HG03103 (cell line): Measurements from ENCODE around the gene INTS13.
"Not testable (repeated sequence)": the region's sequence is repeated elsewhere in the genome, so short reads cannot be mapped to it uniquely, and the experiment has no call there.

Experiments
- ATAC-seq: cut with Tn5 transposase; IDR thresholded peaks from one replicate; pipeline ENCODE4 v1.9.1; 2021; ENCODE audit warnings: low read depth; ENCODE audit not compliant: unreplicated experiment

Gene INTS13

GRCh38 chr12:26937863-26938700 is at the start of gene INTS13, which contains the start of gene FGFR1OP2:
Gene INTS13, minus strand, starts transcription at chr12:26937981. Its CDS starts 1,178 bp downstream, at chr12:26936803.
Gene FGFR1OP2, plus strand, starts transcription at chr12:26938470. Its CDS starts 15,689 bp downstream, at chr12:26954159.
- peak; percentile 82 for ATAC-seq

DNA sequence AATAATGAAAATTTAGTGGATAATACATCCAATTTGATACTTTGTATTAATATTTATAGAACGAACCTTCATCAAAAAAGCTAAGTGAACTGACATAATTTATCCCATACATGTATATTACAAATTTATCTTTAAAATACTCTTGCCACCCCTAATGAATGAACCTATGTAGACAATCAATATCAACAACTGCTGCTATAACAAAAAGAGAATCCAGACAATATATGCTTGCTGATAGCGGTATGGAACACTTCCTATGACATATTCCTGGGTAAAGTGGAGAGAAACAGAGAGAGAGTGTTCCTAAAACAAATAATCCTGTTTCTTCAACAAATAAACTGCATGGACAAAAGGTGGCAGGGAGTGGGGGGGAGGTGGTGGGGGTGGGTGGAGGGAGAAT is 45.1 kb upstream of the INTS13 start:
- no peak for ATAC-seq

DNA sequence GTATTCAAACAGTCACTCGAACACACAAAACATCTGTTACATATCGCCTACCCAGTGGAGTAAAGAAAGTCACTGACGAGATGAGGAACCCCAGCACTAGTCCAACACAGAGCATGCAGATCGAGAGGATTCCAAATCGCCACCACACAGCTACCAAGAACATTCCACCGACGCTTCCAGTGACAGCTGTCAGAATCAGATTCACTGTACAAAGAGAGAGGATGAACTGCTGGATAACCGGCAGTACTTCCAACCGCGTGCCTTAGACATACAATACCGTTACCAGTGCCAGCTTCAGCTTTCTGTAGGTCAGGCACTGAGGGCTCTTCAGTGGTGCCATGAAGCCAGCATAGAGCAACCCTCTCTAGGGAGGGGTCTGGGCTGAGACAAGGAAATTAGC is 42.0 kb upstream of the INTS13 start:
- no peak for ATAC-seq

- ATAC-seq = no peak
Observed at GRCh38 chr12:26978801-26979200, 41.0 kb upstream of the INTS13 start.

- ATAC-seq = no peak
Observed at GRCh38 chr12:26976687-26977086, 38.9 kb upstream of the INTS13 start.

DNA sequence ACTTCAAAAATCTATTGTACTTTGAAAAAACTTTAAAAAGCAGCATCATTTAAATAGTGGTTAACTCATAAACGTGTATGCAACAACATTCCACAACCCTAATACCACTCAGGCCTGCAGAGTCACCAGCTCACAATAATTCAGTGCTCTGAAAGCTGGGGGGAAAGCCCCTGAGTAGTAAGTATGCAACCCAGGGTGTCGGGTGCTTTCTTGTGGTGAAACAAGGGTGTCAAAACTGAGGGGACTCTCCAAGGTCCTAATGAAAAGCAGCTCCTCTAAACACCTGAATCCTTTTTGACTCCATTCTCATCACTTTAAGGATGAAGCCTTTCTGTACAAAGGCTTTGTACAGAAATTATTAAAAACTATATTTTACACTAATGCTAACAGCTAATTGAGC is 34.2 kb upstream of the INTS13 start:
- ATAC-seq = peak; percentile 93

- no peak for ATAC-seq
Observed at GRCh38 chr12:26970136-26970535, 32.4 kb upstream of the INTS13 start.

DNA sequence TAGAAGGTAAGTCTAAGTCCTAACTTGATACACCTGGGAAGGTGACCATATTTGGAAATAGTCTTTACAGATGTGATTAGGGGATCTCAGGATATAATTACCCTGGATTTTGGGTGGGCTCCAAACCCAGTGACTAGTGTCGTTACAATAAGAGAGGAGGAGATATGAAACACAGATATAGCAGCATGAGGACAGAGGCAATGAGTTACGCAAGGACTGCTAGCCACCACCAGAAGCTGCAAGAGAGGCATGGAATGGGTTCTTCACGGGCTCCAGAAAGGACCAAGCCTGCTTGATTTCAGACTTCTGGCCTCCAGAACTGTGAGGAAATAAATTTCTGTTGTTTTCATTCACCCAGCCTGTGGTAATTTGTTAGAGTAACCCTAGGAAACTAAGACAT is 29.1 kb upstream of the INTS13 start:
- no peak for ATAC-seq

DNA sequence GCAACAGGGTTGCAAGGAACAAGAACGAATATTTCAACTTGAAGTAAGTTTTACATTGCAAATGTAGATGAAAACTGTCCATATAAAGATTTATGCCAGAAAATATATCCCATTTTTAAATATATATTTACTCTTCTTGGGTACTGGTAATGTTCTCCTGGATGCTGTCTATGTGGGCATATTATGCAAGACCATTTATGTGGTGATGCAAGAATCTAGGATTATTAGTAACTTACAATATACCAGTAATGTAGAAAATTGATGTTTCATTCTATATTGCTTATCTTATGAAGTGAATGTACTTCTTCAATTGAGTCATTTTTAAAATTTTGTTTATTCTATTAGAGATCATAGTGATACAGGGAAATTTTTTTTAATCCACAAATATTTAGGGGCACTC is 25.6 kb upstream of the INTS13 start:
- no peak for ATAC-seq

DNA sequence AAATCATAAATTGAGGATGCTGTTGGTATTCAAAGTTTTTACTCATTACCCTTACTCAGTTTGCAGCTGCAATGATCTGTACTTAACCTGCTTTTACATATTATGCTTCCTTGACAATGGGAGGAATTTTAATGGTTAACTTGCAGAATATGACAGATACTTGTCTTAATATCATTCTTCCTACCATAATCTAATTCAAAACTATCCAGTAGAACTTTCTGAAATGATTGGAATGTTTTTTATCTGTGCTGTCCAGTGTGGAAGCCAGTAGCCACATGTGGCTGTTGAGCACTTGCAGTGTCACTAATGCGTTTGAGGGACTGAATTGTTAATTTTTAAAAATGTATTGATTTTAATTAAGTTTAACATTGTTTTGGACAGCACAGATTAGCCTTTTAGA is 24.0 kb upstream of the INTS13 start:
- ATAC-seq = no peak

GRCh38 chr12:26961391-26961790 is 23.6 kb upstream of the INTS13 start:
- not testable (repeated sequence) for ATAC-seq

DNA sequence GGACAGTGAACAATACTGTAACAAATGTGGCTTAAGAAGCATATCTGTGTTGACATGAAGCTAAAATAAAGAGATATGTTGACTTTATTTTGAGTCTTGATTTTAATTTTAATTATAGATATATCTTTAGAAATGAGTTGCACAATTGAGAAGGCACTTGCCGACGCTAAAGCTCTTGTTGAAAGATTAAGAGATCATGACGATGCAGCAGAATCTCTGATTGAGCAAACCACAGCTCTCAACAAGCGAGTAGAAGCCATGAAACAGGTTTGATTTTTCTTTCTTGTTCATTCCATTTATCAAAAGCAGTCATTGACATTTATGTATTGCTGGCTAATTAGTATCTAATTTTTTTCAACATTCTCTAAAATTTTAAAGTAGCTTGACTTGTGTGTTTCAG is 16.2 kb upstream of the INTS13 start:
- no peak for ATAC-seq

DNA sequence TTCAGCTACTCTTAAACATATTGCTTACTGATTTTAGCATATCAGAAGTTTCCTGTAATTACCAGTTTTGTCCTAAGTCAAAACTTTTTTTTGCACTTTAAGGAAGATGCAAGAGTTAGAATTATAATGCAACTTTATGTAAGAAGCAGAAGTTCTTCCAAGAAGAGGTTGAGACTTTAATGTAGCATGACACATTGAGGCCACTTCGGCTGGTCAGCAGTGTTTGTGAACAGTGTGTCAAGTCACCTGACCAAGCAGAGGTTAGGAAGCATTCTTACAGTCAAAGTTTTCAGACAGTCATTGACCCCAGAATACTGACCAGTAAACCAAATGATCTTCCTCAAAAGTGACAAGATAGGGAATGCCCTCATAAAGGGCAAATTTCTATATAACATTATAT is 15.7 kb upstream of the INTS13 start:
- ATAC-seq = no peak

DNA sequence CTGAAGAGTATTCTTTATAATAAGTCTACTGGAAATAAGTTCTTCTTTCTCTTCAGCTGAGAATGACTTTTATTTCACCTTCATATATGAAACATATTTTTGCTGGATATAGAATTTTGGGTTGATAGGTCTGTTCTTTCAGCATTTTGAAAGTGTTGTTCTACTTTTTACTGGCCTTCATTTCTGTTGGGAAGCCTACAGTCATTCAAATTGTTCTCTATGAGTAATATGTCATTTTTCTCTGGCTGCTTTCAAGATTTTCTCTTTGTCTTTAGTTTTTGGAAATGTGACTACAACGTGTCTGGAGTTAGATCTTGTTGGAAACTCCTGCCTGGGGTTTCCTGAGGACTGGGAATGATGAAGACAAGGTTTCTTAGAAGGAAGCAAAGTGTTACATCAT is 10.5 kb upstream of the INTS13 start:
- ATAC-seq = no peak

GRCh38 chr12:26941215-26941594 is 3.4 kb upstream of the INTS13 start:
- no peak for ATAC-seq

DNA sequence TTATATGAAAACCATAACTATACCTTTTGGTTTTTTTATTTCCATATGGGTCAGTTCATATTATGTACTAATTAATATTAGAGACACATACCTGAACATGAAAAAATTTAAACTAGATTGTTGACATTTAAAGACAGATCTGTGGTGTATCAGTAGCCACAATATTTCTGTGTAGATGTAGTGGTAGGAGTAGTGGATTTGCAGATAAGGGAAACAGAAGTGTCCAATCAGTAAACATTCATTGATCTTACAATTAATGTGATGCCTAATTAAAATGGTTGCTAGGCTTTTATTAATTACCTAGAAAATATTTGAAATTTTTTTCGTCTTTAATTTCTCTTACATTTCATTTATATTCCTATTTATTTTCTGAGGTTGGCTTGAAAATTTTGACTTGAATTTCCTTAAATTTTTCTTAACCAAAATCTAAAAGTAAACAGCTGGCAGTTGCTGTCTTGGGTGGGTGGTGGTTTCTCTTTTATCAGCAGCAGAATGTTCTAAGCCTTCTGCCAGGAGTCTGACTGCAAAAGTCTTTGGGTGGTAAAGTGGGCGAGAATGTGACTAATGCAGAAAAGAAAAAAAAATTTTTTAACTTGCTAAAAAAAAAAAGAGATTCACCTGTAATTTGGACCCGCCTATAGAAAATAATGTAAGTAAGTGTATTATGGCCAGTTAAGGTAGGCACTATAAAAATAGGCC is 2.9 kb upstream of the INTS13 start:
- no peak for ATAC-seq

GRCh38 chr12:26939953-26940352 is 2.2 kb upstream of the INTS13 start:
- no peak for ATAC-seq

DNA sequence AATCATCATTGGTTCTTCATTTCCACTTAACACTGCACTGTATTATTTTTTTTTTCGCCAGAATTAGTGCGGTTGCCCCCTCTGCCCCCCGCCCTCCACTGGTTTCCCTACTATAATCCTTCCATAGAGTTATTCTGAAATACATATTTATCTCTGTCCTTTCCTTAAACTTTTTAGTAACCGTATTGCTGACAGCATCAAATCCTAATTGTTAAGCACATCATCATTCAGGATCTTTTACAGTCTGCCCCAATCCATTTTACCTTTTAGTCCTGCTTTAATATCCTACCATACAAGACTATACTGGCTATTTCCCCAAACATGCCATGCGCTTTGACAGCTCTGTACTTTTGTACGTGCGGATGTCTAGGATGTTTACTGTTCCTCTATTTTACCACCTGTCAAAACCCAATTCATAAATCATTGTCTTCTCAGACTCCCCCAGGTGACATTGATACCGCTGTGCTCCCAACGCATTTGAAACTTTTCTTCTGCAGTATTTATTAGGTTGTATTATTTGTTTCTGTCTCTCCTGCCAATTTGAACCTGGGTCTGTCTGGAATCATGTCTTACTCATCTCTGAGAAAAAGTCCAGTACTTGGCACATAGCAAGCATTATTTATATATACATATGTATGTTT is 1.5 kb upstream of the INTS13 start:
- no peak for ATAC-seq

DNA sequence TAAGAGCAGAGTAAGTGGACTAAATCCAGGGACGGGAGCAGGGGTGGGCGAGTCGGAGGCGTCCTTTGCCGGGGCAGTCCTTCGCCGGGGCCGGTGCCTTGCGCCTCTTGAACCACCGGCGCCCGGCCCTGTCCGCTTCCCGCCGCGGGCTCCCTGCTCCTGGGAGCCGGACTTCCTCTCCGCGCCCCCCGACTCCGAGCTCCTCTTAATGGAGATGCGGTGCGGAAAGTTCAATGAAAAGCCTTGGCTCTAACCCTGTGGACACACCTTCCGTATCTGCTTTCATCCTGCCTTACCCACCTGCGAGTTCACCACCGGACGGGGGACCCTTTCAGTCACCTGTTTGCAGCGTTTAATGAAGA is 901 bp upstream of the INTS13 start:
- no peak for ATAC-seq

GRCh38 chr12:26937443-26937862 is 328 bp downstream of the INTS13 start:
- no peak for ATAC-seq
